Smooth muscle cell of trachea (primary cell): ENCODE data around the gene TRPV4. TPM values are rescaled to one million over a fixed set of nuclear protein-coding genes. Genes with fewer than 3 reads are reported as not detected.

ENCODE experiments used
- total RNA-seq: library from RNA; depleted of rRNA; stranded (reverse); fragments of >200 nt; gene quantifications from 2 replicates; pipeline ENCODE4 v1.2.1, GENCODE V29; 2014

Gene TRPV4
- 0.87 and 2.5 TPM in 2 replicates for total RNA-seq

GRCh38 chr12:109833307-109834189, at the start of gene TRPV4:
Gene TRPV4, minus strand, starts transcription at chr12:109833398. Its CDS starts 18,602 bp downstream, at chr12:109814796.

GRCh38 chr12:109880043-109880931, 47.1 kb upstream of the TRPV4 start, which contains the start of gene GLTP:
Gene GLTP, minus strand, starts transcription at chr12:109880541. Its CDS starts 167 bp downstream, at chr12:109880374.

Other genes with a start within 250 kb of the TRPV4 start
- 0.15 and 0.33 TPM in 2 replicates for gene FAM222A, start 119.6 kb downstream of the TRPV4 start, total RNA-seq
- gene GLTP, start 47.1 kb upstream of the TRPV4 start, total RNA-seq: 59.0 and 87.4 TPM in 2 replicates
- gene TCHP, start 66.9 kb upstream of the TRPV4 start, total RNA-seq: 10.1 and 14.1 TPM in 2 replicates
- gene GIT2, start 163.0 kb upstream of the TRPV4 start, total RNA-seq: 58.4 and 60.9 TPM in 2 replicates
- 137 and 211 TPM in 2 replicates for gene ANKRD13A, start 166.0 kb upstream of the TRPV4 start, total RNA-seq
- gene C12orf76, start 215.1 kb upstream of the TRPV4 start, total RNA-seq: 13.5 and 19.2 TPM in 2 replicates